GM21825 (cell line): Measurements from ENCODE around the gene DNAH2.

Experiments
- ATAC-seq: cut with Tn5 transposase; IDR thresholded peaks from one replicate; pipeline ENCODE4 v1.9.1; 2021; ENCODE audit warnings: mild to moderate bottlenecking, moderate library complexity; ENCODE audit not compliant: unreplicated experiment

The DNAH2 gene

GRCh38 chr17:7817643-7817964 is 100.1 kb downstream of the DNAH2 start:
- ATAC-seq: no peak

GRCh38 chr17:7818026-7818425 is 100.5 kb downstream of the DNAH2 start:
- ATAC-seq: no peak

- no peak for ATAC-seq
Observed at GRCh38 chr17:7818746-7819645, 101.5 kb downstream of the DNAH2 start.

- no peak for ATAC-seq
Observed at GRCh38 chr17:7820231-7820630, 102.7 kb downstream of the DNAH2 start.

GRCh38 chr17:7822126-7822525 is 104.6 kb downstream of the DNAH2 start:
- no peak for ATAC-seq

- no peak for ATAC-seq
Observed at GRCh38 chr17:7823581-7824001, 106.0 kb downstream of the DNAH2 start.

- no peak for ATAC-seq
Observed at GRCh38 chr17:7824021-7824924, 106.7 kb downstream of the DNAH2 start.

GRCh38 chr17:7825206-7825990 is 107.9 kb downstream of the DNAH2 start:
- ATAC-seq: no peak

- ATAC-seq: no peak
Observed at GRCh38 chr17:7830616-7831015, 113.1 kb downstream of the DNAH2 start.

- no peak for ATAC-seq
Observed at GRCh38 chr17:7831233-7831632, 113.7 kb downstream of the DNAH2 start.

- ATAC-seq: no peak
Observed at GRCh38 chr17:7832431-7832830, 114.9 kb downstream of the DNAH2 start.

GRCh38 chr17:7833011-7833794 is 115.7 kb downstream of the DNAH2 start:
- ATAC-seq: no peak

GRCh38 chr17:7833795-7834541 is 116.4 kb downstream of the DNAH2 start, which contains the start of gene KDM6B:
TSS of gene KDM6B (plus strand) at chr17:7834217. CDS start at chr17:7845555, 11,338 bp downstream.
- ATAC-seq: peak; percentile 31

GRCh38 chr17:7834542-7834956 is 117.0 kb downstream of the DNAH2 start:
- ATAC-seq: no peak

GRCh38 chr17:7834957-7835813 is 117.6 kb downstream of the DNAH2 start:
- peak; percentile 40 for ATAC-seq

GRCh38 chr17:7835814-7836595 is 118.5 kb downstream of the DNAH2 start:
- peak; percentile 22 for ATAC-seq

- no peak for ATAC-seq
Observed at GRCh38 chr17:7836596-7837407, 119.3 kb downstream of the DNAH2 start.
